Right cardiac atrium (tissue), 5 donors: ENCODE results near the gene NRP1. TPM values are rescaled to one million over a fixed set of nuclear protein-coding genes. Genes with fewer than 3 reads are reported as not detected.

Experiments used
- ATAC-seq, 2 donors: fragments of 200-7000 bp; cut with Tn5 transposase; one replicate each; pipeline versions ENCODE4 v1.8.0 to v1.9.1; 2020; ENCODE audit warnings: moderate library complexity in 2 of 2, mild to moderate bottlenecking in 1 of 2
- DNase-seq, 3 donors: peaks; one replicate each; pipeline ENCODE4 v3.0.0-alpha.2; 2020
- H3K27ac ChIP-seq: one replicate; pipeline ENCODE4 v1.5.1; 2013; ENCODE audit warnings: mild to moderate bottlenecking, low read length, control low read depth, moderate library complexity
- H3K27me3 ChIP-seq: one replicate; pipeline ENCODE4 v1.6.1; 2013; ENCODE audit not compliant: control insufficient read depth, insufficient read depth
- H3K4me1 ChIP-seq: one replicate; pipeline ENCODE4 v1.6.1; 2013; ENCODE audit warnings: low read length; ENCODE audit not compliant: control insufficient read depth, insufficient read depth
- H3K4me3 ChIP-seq: one replicate; pipeline ENCODE4 v1.5.1; 2013; ENCODE audit warnings: low read length, control low read depth
- H3K9me3 ChIP-seq: one replicate; pipeline ENCODE4 v1.6.1; 2013; ENCODE audit warnings: low read length; ENCODE audit not compliant: control insufficient read depth
- WGBS: extraction: QIAGEN DNeasy Blood & Tissue Kit; methylation state at CpG from one replicate; pipeline ENCODE4 v1.1.7; 2013; 5-methylcytosine and 5-hydroxymethylcytosine counted together
- intact Hi-C, 4 donors: fragments of 100-400 bp; cut with DNase I; formaldehyde crosslinking; loops; one replicate each; pipeline versions ENCODE4 v1.11.0 to v1.14.0; 2022 to 2023
- polyA plus RNA-seq: library from polyadenylated mRNA; stranded (reverse); fragments of 200-250 nt; gene quantifications from one replicate; pipeline ENCODE4 v1.2.3, GENCODE V29; 2013
- total RNA-seq, 4 donors: library from RNA; stranded (reverse); fragmentation: NEBNext Ultra II Directional; extraction: Animal tissue kit (Norgen Biotek cat#: 25700); gene quantifications; one replicate each; pipeline ENCODE4 v1.2.1, GENCODE V29; 2021
- donor health status: healthy with polysubstance abuse.
- donor health status: DM: no; HTN: yes; CAD: no.
- donor health status: DM: no; HTN: no; CAD: no.
- donor health status: DM: no; HTN: yes; CAD: no; lungs with severe emphysema.
- donor health status: DM: yes; HTN: yes; CAD: no.

Gene NRP1
- total and polyA plus RNA-seq, 5 donors = 37.7 to 98.8 (median 92.5) TPM

DNA sequence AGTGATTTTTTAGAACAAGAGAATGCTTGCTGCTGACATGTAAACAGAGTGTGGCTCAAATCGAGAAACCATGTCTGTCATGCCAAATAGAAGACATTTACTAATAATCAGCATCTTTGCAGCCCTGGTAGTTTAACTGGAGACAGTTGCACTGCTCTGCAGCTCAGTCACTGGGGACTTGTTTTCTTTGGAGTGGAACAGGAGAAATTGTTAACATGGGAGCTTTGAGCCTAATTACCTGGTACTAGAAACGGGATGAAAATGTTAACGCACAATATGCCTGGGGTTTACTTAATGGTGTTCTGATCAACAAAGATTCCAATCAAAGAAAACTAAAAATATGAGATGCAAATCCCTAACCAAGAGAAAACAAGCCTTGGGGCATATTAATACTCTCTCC lies 153.5 kb downstream of the NRP1 start:
- 77% methylated on average over 3 of the region's 3 CpGs for WGBS
- Histone ChIP-seq H3K4me1 (no peaks in the 10 kb centered on the region), H3K4me3 (no peak overlapping the region), H3K9me3 (no peaks in the 10 kb centered on the region), H3K27me3 (no peaks in the 10 kb centered on the region), H3K27ac (no peak overlapping the region)
- ATAC-seq (no peak), DNase-seq (no peak)
- intact Hi-C loops = no loop called here

DNA sequence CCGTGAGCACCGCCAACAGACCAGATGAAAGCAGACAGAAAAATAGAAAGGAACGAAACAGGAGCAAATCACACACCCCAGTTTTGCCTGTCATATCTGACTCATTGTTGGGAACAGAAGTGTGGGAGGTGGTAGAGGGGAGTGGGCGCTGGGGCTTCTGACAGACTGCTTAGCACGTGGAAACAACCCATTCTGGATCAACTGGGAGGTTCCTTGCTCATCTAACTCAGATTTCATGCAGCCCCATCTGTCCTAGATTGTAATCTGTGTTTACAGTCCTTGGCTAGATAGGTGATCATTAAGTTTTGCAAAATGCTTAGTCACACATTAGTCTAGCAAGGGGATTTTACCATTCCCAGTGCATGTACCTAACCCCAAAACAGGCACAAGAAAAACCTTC lies 154.1 kb downstream of the NRP1 start:
- Histone ChIP-seq H3K4me3 (no peak overlapping the region), H3K4me1 (no peaks in the 10 kb centered on the region), H3K27me3 (no peaks in the 10 kb centered on the region), H3K9me3 (no peaks in the 10 kb centered on the region), H3K27ac (no peak overlapping the region)
- no peak for ATAC-seq
- DNase-seq = no peak
- intact Hi-C loops = no loop called here
- 84% methylated on average over 5 of the region's 5 CpGs for WGBS

DNA sequence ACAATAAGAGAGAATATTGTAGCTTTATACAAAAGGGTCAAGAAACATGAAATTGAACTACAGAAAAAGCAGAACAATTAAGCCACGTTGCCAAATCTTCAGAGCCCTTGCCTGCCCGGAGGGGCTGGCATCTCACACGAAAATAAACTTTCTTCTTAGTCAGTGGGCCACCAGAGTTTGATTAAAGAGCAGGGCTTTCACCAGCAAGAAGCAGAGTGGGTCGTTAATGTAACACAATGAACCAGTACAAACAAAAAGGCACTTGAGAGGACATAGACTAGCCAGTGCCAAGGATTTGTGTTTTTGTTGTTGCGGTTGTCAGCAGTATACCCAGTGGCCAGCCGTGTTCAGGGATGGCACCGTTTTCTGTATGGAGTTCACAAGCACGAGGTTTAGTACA lies 155.4 kb downstream of the NRP1 start:
- H3K9me3 ChIP-seq = no peaks in the 10 kb centered on the region
- WGBS = 49% methylated on average over 8 of the region's 8 CpGs
- no peaks in the 10 kb centered on the region for H3K27me3 ChIP-seq
- no peak overlapping the region for H3K4me3 ChIP-seq
- H3K4me1 ChIP-seq = no peaks in the 10 kb centered on the region
- intact Hi-C loops = no loop called here
- H3K27ac ChIP-seq = peak overlapping the region; percentile 73
- ATAC-seq (no peak), DNase-seq (no peak)

DNA sequence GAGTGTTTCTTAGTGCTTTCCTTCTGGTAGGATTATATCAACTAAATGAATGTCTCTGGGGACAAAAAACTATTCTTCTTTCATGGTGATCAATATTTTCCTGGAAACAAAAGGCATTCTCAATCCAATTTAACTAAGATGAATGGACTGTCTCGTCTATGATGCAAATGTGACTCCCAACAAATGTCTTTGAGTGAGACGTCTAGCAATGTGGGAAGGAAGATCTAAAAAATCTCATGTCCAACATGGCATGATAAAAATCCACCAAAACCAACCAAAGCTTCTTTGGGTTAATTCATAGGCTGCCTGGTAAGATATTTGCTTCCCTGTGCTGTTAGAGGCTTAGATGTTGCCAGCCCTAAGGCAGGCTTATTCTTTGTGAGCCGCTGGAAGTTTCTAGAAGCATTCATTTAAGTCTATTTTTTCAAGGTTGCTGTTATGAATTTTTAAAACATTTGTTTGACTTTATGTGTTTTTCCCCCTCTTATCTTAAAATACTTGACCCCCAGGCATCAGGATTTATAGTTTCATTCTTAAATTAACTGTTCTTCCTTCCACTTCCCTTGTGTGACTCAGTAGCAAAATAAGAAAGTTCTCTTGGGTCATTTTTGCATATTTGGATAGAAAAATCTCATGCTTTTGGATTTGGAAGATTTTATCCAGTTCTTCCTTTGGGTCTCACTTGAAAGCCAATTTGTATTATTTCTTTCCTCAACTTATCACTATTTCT lies 156.3 kb downstream of the NRP1 start:
- H3K4me1 ChIP-seq = no peaks in the 10 kb centered on the region
- no peak for DNase-seq
- H3K27ac ChIP-seq = no peak overlapping the region
- no peak overlapping the region for H3K4me3 ChIP-seq
- ATAC-seq = no peak
- no peaks in the 10 kb centered on the region for H3K27me3 ChIP-seq
- no peaks in the 10 kb centered on the region for H3K9me3 ChIP-seq
- WGBS = 31% methylated on average over 3 of the region's 3 CpGs
- intact Hi-C loops = no loop called here

DNA sequence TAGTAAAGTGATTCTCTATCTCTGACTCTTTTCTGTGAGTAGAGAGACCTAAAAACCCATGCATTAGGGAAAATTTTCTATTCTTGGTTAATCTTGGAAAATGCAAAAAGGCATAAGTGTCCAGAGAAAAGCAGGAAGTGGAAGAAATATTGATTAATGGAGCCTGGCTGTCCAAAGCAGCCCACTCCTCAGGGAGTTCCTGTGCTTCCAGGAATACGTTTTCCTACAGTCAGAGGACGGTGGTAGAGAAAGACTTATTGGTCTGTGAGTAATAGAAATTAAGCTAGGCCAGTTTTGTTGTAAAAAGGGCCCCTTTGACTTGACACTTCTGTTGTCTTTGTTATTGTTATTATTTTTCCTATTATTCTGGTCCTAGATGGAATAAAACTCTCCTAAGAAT lies 157.8 kb downstream of the NRP1 start:
- WGBS = 72% methylated on average over 2 of the region's 2 CpGs
- no peaks in the 10 kb centered on the region for H3K9me3 ChIP-seq
- DNase-seq (no peak), ATAC-seq (no peak)
- no peak overlapping the region for H3K4me3 ChIP-seq
- no peaks in the 10 kb centered on the region for H3K4me1 ChIP-seq
- H3K27ac ChIP-seq = no peak overlapping the region
- H3K27me3 ChIP-seq = no peaks in the 10 kb centered on the region
- intact Hi-C loops = no loop called here

GRCh38 chr10:33174674-33175434 lies 159.6 kb downstream of the NRP1 start:
- Histone ChIP-seq H3K27ac (no peak overlapping the region), H3K27me3 (no peaks in the 10 kb centered on the region), H3K4me3 (no peak overlapping the region), H3K4me1 (no peaks in the 10 kb centered on the region), H3K9me3 (no peaks in the 10 kb centered on the region)
- peak in 1 of 2 donors; percentile 42 for ATAC-seq
- WGBS = 56% methylated on average over 5 of the region's 5 CpGs
- intact Hi-C loops = no loop called here
- DNase-seq = no peak

DNA sequence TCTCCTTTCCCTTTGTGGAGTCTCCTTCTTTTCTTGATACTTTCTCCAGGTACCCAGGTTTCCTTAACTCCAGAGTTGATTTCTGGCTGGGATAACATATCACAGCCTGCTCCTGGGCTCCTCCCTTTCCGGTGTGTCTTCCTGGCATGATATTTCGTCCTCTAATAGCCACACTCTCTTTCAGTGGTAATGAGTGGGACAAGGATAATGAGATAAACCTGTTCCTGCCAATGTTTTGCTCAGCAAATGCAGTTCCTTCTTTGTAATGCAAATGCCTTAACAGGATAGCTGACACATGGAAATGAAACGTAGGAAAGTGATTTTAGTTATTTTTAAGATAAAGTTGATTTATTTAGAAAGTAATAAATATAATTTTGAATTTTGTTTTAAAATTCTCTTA lies 168.6 kb downstream of the NRP1 start:
- 43% methylated on average over 3 of the region's 3 CpGs for WGBS
- ATAC-seq (no peak), DNase-seq (no peak)
- Histone ChIP-seq H3K27ac (no peak overlapping the region), H3K27me3 (no peaks in the 10 kb centered on the region), H3K4me3 (no peak overlapping the region), H3K9me3 (no peaks in the 10 kb centered on the region), H3K4me1 (no peaks in the 10 kb centered on the region)
- intact Hi-C loops = no loop called here

GRCh38 chr10:33164060-33164709 lies 170.3 kb downstream of the NRP1 start:
- intact Hi-C loops = no loop called here
- WGBS = 52% methylated on average over 9 of the region's 9 CpGs
- DNase-seq (no peak), ATAC-seq (no peak)
- no peaks in the 10 kb centered on the region for H3K27me3 ChIP-seq
- H3K4me1 ChIP-seq = no peaks in the 10 kb centered on the region
- no peak overlapping the region for H3K4me3 ChIP-seq
- H3K27ac ChIP-seq = no peak overlapping the region
- no peaks in the 10 kb centered on the region for H3K9me3 ChIP-seq

DNA sequence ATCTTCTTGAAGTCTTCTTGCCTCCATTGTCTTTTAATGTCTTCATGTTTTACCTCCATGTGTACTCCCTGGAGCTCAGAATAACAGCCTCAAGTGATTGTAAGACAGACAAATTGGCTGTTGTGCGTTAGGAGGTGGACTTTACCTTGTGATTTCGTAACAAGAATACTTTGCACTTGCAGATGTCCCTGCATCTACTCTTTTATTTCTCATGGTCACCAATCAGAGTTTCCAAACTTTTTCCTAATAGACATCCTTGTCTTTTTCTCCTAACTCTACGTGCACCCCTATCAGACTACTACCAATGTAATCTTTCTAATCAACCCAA lies 172.3 kb downstream of the NRP1 start:
- H3K9me3 ChIP-seq = no peaks in the 10 kb centered on the region
- intact Hi-C loops = no loop called here
- no peak overlapping the region for H3K4me3 ChIP-seq
- ATAC-seq (no peak), DNase-seq (no peak)
- H3K27me3 ChIP-seq = no peaks in the 10 kb centered on the region
- H3K27ac ChIP-seq = no peak overlapping the region
- H3K4me1 ChIP-seq = no peaks in the 10 kb centered on the region
- 80% methylated on average over 3 of the region's 3 CpGs for WGBS

DNA sequence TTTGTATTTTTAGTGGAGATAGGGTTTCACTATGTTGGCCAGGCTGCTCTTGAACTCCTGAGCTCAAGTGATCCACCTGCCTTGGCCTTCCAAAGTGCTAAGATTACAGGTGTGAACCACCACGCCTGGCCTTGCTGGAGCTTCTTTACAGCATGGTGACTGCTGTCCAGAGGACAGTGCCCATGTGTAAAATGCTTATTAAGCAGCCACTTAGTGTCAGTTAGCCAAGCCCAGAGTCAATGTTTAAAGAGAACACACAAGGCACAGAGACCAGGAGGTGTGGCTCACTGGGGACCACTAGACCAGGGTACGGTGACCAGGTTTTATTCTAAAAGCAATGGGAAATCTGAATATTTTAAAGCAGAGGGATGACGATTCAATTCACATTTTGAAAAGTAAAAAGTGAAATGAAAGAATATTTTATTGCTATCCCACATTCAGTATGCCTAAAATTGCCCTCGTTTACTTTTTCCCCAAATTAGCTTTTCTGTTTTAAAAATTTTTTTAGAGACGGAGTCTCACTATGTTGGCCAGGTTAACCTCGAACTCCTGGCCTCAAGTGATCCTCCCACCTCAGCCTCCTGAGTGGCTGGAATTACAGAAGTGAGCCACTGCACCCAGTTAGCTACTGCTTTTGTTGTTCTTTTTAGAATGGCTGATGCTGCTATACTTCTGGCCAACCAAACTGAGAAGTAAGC lies 172.8 kb downstream of the NRP1 start:
- no peaks in the 10 kb centered on the region for H3K9me3 ChIP-seq
- WGBS = 95% methylated on average over 6 of the region's 6 CpGs
- H3K4me3 ChIP-seq = no peak overlapping the region
- DNase-seq (no peak), ATAC-seq (no peak)
- intact Hi-C loops = no loop called here
- no peak overlapping the region for H3K27ac ChIP-seq
- H3K4me1 ChIP-seq = no peaks in the 10 kb centered on the region
- H3K27me3 ChIP-seq = no peaks in the 10 kb centered on the region

DNA sequence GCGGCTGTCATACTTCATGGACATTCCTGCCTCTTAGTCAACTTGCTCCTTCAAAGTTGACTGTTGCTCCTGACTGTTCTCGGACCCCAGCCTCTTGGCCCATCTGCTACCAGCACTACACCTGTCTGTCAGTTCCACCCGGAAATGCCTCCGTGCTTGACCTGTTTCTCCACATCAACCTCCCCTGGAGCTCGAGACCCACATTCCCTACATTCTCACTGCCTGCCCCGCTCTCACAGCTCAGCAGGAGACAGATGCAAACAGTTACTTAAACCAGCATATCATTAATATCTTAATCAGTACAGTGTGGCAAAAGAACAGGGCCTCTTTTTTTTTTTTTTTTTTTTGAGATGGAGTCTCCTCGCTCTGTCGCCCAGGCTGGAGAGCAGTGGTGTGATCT lies 174.3 kb downstream of the NRP1 start:
- Histone ChIP-seq H3K27me3 (no peaks in the 10 kb centered on the region), H3K9me3 (no peaks in the 10 kb centered on the region), H3K27ac (no peak overlapping the region), H3K4me1 (no peaks in the 10 kb centered on the region), H3K4me3 (no peak overlapping the region)
- ATAC-seq (no peak), DNase-seq (no peak)
- intact Hi-C loops = no loop called here
- 88% methylated on average over 8 of the region's 8 CpGs for WGBS
